Measurements from ENCODE around the gene BRWD1. TPM values are rescaled to one million over a fixed set of nuclear protein-coding genes. Genes with fewer than 3 reads are reported as not detected.
"Not testable (repeated sequence)": the region's sequence is repeated elsewhere in the genome, so short reads cannot be mapped to it uniquely, and the experiment has no call there.

The BRWD1 gene
- total RNA-seq, 1 donor from 2014 or later: 71.6 TPM

DNA sequence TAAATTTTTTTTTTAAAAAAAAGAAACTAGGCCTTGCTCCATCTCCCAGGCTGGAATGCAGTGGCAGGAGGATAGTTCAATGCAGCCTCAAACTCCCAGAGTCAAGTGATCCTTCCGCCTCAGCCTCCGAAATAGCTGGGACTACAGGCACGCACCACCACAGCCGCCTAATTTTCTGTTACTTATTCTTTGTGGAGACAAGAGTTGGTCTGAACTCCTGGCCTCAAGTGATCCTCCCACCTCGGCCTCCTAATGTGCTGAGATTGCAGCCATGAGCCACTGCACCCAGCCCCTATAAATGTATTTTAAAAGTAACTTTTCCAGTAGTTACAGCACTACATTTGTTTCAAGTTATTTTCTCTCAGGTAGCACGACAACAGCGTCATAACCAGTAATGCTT, 2.3 kb downstream of the BRWD1 start:
- no peak for DNase-seq (ENCODE audit: low spot score)
- intact Hi-C loops (cut with DNase I): no loop called here
- no peak for ATAC-seq

DNA sequence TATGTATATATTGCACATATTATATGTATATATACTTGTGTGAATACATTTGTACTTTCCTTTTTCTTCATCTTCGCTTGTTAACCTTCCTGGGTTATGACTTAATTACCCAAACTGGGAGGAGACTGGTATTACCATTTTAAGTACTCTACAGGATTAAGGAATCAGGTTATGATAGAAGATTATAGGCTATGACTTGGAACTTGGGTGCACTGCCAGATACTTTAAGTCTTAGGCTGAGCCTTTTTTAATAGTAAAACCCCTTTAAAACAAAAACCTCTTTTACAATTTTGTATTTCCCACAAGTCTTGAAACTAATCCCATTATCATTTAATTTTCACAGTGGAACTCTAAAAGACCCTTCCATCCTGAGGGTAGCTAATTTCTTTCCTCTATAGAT, 6.0 kb downstream of the BRWD1 start:
- intact Hi-C loops (cut with DNase I): no loop called here
- ATAC-seq: no peak
- DNase-seq (ENCODE audit: low spot score): no peak

DNA sequence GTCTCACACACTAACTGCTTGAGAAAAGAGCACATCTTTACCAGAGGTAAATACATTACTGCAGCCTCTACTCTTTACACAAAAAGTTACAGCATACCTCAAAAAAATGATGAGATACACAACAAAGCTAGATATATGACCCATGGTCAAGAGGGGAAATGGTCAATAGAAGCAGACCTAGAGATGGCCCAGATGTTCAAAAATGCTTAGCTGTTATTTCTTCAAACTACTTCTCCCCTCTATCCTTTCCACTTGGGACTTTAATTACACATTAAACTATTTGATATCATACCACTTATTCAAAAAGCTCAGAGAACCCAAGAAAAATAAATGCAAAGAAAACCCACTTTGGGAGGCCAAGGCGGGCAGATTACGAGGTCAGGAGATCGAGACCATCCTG, 12.8 kb downstream of the BRWD1 start:
- ATAC-seq: no peak
- intact Hi-C loops (cut with DNase I): no loop called here

DNA sequence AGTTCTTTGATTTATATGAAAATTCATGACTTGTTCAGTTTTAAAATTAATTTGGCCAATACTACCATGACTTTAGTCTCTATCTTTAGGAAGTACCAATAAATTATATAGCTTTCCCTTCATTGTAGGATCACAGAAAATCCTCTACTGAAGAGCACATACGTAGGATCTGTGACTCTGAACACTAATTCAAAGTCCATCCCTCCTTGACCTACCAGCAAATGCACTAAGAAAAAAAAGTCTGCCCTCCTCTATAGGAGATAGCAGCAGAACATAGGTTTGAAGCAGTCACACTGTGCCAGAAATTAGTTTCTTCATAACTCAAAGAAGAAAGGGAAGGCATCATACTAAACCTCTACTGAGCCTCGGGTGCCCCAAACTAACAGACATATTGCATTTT, 16.5 kb downstream of the BRWD1 start:
- no peak for ATAC-seq
- intact Hi-C loops (cut with DNase I): no loop called here
- DNase-seq (ENCODE audit: low spot score): no peak

More for the DNA sequence above, 12.8 kb downstream of the BRWD1 start:
- DNase-seq (ENCODE audit: low spot score): no peak

DNA sequence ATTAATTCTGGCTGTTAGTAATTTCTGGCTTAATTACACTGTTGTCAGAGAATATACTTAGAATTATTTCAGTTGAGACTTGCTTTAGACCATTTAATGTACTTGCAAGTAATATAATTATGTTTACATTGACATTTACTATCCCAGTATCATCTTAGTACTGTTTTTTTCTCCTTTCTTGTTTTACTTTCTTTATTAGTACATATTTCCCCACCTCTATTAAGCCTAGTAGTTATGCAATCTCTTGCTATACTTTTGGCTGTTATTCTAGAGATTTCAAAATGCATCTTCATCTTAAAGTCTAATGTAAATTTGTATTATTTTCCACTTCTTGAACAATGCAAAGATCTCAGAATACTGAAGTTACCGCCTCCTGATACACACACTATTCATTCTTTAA, 24.4 kb downstream of the BRWD1 start:
- intact Hi-C loops (cut with DNase I): no loop called here
- no peak for DNase-seq (ENCODE audit: low spot score)

DNA sequence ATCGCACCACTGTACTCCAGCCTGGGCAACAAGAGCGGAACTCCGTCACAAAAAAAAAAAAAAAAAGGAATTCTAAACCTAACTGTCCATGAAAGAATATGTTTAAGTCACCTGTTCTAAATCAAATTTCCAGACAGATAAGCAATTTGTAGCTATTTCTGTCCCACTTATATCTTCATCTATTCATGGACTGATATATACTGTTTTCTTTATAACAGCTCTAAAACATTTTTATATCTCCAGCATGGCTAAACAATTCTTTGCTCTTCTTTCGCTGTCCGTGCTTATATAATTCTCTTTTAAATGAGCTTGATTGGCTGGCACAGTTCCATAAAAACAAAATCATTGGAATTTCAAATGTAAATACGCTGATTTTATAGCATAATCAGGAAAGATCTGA, 30.5 kb downstream of the BRWD1 start:
- DNase-seq (ENCODE audit: low spot score): no peak
- intact Hi-C loops (cut with DNase I): no loop called here
- no peak for ATAC-seq

More for the DNA sequence above, 24.4 kb downstream of the BRWD1 start:
- ATAC-seq: no peak

DNA sequence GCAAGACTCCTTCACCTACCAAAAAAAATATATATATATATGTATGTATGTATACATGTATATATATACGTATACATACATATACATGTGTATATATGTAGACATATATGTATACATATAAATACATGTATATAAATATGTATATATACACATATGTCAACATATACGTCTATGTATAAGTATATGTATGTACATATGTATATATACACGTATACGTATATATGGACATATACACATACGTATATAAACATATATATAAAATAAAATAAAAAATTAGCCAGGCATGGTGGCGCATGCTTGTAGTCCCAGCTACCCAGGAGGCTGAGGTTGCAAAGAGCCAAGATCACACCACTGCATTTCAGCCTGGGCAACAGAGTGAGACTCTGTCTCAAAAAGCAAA, 31.6 kb downstream of the BRWD1 start:
- DNase-seq (ENCODE audit: low spot score) (no peak), ATAC-seq (no peak)

DNA sequence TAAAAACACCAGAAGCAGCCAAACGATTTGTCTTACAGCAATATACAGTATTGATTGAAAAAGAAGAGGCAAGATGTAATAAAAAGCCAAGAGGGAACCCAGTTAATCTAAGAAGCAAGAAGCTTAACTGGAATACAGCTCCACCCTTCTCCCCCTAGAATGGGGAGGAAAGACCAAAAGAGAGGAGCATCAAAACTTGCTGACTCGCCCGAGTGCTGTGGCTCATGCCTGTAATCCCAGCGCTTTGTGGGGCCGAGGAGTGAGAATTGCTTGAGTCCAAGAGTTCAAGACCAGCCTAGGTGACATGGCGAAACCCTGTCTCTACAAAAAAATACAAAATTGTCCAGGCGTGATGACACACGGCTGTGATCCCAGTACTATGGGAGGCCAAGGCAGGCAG, 32.2 kb downstream of the BRWD1 start:
- ATAC-seq (no peak), DNase-seq (ENCODE audit: low spot score) (no peak)
- intact Hi-C loops (cut with DNase I): no loop called here

More for the DNA sequence above, 31.6 kb downstream of the BRWD1 start:
- intact Hi-C loops (cut with DNase I): no loop called here

DNA sequence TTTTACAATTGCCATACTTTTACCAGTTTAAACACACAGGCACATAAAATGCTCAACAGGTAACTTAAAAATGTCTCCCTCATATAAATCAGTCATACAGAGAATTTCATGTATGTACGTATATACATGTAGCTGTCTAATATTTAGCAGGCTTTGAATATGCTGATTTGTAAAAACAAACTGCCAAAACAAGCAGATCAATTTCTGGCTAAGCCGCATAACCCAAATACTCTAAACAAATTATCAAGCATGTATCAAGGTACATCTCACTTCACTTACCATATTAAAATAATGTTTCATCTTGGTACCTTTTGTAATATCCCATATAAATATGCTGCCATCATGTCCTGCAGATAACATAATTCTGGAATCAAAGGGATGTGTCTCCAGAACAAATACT, 43.8 kb downstream of the BRWD1 start:
- ATAC-seq (no peak), DNase-seq (ENCODE audit: low spot score) (no peak)
- intact Hi-C loops (cut with DNase I): no loop called here

DNA sequence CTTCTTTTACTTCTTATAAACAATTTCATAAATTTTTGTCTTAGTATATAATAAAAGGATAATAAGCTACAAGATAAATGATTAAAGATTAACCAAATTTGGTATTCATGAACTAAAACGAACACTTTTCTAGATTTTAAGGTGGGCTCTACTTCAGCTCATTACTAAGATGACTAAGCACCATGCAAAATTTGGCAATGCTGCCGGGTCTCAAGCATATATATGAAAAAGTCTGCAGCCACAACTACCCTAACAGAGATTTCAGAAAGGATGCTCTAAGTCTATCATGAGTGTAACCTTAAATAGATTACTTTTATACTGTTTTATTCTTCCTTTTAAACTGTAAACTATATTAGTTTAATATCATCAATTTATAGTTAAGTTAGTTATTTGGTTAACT, 47.8 kb downstream of the BRWD1 start:
- intact Hi-C loops (cut with DNase I): no loop called here
- DNase-seq (ENCODE audit: low spot score) (no peak), ATAC-seq (no peak)

DNA sequence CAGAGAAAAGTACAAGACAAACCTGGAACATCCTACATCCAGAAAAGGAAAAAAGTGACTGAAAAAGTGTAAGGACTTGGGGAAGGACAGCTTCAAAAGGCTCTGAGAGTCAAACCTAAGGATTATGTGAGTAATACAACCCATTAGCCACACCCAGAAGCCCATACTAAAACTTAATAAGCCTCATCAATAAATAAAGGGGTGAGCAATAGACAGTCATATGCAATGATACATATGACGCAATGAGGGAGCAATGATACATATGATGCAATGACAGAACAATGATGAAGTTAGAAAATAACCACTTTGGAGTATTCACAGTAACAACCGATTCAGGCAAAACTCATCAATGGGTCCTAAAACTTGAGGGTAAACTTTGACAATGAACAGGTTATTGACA, 50.1 kb downstream of the BRWD1 start:
- DNase-seq (ENCODE audit: low spot score) (no peak), ATAC-seq (no peak)
- intact Hi-C loops (cut with DNase I): no loop called here

DNA sequence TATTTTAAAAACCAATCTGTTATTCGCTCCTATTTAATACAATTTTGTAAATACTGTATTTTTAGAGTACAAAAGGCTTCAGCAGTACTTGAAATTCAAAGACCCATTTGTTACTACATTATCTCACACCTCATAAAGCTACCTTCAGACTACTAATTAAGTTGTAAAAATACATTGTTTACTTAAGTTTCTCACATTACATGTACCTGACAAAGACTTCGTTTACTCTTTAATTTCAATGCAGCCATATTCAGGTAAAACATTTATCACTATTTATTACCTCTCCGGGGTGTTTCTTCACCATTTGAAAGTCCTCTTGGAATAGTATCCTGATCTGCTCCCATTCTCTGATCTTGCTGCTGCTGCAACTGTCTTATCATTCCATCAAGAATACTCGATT, 55.2 kb downstream of the BRWD1 start:
- intact Hi-C loops (cut with DNase I): no loop called here
- ATAC-seq (no peak), DNase-seq (ENCODE audit: low spot score) (no peak)

DNA sequence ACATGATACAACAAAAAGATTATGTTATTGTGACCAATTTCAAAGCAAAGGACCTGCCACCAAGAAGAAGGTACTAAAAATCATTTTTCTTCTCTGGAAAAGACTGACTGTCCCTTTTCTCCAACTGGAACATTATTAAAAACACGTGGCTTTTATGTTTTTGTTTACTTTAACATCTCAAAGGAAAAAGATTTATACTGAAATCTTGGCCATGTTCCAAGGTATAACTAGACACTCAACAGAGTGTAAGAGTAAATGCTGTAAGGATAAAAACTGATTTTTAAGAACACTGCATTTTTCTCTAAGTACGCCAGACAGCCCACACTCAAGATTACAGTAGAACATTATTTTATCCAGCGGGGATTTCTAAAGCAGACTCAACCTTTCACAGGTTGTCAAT, 62.1 kb downstream of the BRWD1 start:
- ATAC-seq (no peak), DNase-seq (ENCODE audit: low spot score) (no peak)
- intact Hi-C loops (cut with DNase I): no loop called here

DNA sequence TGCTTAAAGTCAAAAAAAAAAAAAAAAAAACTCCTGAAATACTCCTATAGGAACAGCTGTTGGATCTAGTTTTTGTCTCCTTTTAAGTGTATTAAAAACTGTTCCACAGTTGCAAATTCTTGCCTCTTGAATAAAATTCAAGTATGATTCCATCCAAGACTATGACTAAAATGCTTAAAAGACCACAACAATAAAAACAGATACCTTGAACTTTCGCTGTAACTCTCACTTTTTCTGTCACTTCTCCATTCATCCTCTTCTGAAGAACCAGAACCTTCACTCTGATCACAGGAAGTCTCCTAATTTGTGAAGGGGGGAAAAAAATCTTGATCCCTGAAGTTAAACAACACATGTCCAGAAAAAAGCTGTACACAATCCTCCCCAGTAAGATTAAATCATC, 75.2 kb downstream of the BRWD1 start:
- ATAC-seq (no peak), DNase-seq (ENCODE audit: low spot score) (no peak)
- intact Hi-C loops (cut with DNase I): no loop called here

DNA sequence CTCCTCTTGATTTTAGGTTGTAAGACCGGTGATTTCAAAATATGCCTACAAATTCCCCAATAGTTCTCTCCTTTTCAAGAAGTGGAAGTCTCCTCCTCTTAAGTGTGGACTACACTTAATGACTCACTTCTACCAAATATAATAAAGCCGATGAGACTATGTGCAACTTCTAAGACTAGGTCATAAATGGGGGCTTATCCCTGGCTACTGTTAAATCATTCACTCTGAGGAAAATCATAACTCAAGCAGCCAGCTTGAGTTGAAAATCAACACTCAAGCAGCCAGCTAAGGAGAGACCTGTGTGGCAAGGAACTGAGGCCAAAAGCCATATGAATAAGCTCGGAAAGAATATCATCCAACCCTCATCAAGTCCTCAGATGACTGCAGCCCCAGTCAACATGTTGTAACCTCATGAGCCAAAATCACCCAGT, 80.6 kb downstream of the BRWD1 start:
- ATAC-seq (no peak), DNase-seq (ENCODE audit: low spot score) (no peak)
- intact Hi-C loops (cut with DNase I): no loop called here

DNA sequence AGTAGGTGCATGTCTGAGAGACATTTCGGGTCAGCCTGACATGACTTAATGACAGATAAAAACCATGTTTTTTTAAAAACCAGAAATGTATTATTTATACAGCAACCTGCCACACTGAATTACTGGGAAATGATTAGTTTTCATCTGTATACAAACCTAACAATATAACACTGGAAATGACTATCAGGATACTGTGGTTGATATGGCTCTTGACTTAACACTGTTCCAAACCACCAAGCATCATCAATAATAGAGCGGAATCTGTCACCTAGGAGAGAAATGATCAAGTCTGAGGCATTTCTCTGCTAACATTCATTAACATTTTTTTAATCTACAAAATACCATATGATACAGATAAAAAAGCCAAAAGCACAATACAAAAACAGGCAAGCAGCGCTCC, 88.5 kb downstream of the BRWD1 start:
- ATAC-seq (no peak), DNase-seq (ENCODE audit: low spot score) (no peak)
- intact Hi-C loops (cut with DNase I): no loop called here

DNA sequence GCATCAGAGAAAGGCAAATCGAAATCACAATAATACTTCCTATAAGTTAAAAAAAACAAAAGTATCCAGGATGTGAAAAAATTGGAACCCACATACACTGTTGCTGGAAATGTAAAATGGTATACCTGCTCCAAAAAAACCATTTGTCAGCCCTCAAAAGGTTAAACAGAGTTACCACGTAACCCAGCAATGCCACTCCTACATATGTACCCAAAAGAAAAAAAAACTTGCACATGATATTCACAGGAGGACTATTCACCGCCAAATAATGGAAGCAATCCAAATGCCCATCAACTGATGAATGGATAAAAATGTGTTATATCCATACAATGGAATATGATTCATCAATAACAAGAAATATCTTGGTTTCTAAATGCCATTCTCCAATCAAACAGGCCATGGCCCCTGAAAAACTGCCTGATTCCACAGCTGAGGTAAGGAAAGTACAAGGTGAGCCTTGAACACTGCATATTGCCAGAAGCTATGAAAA, 91.4 kb downstream of the BRWD1 start:
- ATAC-seq (no peak), DNase-seq (ENCODE audit: low spot score) (no peak)
- intact Hi-C loops (cut with DNase I): no loop called here

DNA sequence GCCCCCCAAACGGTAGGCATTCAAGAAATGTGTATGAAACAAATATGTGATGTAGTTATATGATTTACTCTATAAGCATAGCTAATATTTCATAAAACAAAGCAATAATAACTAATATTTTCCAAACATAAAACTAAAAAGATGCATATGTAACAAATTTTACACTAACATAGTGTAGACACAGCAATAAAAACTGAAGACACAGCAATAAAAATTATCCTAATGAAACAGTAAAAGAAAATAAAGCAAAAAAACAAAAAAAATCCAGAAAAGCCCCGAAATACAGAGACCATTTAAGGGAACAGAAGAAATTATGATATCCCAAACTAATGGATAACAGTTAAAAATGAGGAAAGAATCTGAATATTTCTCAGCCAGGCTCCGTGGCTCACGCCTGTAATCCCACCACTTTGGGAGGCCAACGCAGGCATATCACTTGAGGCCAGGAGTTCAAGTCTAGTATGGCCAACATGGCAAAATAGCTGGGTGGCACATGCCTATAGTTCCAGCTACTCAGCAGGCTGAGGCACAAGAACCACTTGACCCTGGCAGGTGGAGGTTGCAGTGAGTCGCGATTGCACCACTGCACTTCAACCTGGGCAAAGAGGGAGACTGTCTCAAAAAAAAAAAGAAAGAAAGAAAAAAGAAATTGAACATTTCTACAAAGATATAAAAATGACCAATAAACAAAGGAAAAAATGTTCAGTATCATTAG, 92.0 kb downstream of the BRWD1 start:
- intact Hi-C loops (cut with DNase I): no loop called here
- ATAC-seq (no peak), DNase-seq (ENCODE audit: low spot score) (no peak)

DNA sequence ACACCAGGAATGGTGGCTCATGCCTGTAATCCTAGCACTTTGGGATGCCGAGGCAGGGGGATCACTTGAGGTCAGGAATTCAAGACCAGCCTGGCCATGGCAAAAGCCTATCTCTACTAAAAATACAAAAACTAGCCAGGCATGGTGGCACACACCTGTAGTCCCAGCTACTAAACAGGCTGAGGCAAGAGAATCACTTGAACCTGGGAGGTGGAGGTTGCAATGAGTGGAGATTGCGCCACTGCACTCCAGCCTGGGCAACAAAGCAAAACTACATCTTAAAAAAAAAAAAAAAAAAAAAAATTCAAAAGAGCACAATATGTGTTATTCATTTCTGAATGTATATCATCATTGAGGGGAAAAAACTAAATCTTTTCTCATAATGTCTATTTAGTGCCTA, 92.6 kb downstream of the BRWD1 start:
- ATAC-seq; intact Hi-C loops (cut with DNase I); DNase-seq (ENCODE audit: low spot score): not testable (repeated sequence)

DNA sequence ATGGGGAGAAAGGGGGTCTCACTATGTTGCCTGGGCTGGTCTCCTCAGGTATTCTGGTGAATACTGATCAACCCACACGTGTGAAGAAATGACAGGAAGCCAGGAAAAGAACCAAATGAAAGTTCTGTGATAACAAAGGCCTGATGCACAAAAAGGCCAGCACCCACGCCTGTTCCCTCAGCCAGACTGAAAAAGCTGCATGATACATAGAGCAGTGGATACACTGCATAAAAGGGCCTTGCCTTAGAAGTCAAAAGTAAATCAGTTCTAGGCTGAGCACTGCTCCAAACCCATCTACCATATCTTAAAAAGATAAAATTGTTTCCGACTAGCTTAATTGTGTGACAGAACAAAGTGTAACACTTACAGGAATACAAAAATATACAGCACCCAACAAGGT, 93.3 kb downstream of the BRWD1 start:
- ATAC-seq (no peak), DNase-seq (ENCODE audit: low spot score) (no peak)
- intact Hi-C loops (cut with DNase I): no loop called here

DNA sequence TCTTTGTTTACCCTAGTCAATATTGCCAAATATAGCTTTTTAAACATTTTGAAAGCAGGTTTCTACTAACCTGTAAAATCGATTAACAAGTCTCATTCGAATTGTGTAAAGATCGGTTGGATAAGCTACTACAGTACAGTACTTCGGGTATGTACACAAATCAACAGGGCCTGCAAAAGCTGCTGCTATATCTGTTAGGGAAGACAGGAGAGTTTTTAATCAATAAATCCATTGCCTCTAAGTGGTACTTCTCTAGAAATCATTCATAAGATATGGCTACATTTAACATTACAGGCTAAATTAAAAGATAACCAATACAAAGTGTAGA, 95.4 kb downstream of the BRWD1 start:
- ATAC-seq (no peak), DNase-seq (ENCODE audit: low spot score) (no peak)
- intact Hi-C loops (cut with DNase I): no loop called here
